Activated B cell treated with CpG ODN at 0.5 μM for 24 hours (primary cell): ENCODE data around the gene SMCO3. TPM values are rescaled to one million over a fixed set of nuclear protein-coding genes. Genes with fewer than 3 reads are reported as not detected.

ENCODE experiments used
- ATAC-seq: fragments of 200-7000 bp; cut with Tn5 transposase; one replicate; pipeline ENCODE4 v1.10.0; 2021; ENCODE audit warnings: low read depth, mild to moderate bottlenecking, moderate library complexity
- CTCF ChIA-PET: fragments of 350-600 bp; sonication (Branson Sonifier 250); formaldehyde crosslinking; loops from one replicate; lab custom pipeline; 2021; ENCODE audit warnings: antibody characterized with exemption; lab: Charles Lee
- POLR2A ChIA-PET: fragments of 350-600 bp; sonication (Branson Sonifier 250); formaldehyde crosslinking; loops from one replicate; lab custom pipeline; 2021; ENCODE audit warnings: antibody characterized with exemption; lab: Charles Lee
- DNase-seq: peaks from one replicate; pipeline ENCODE4 v3.0.0; 2022
- H3K27ac Mint-ChIP-seq: one replicate; pipeline ENCODE4 v1.8.0; 2020; ENCODE audit warnings: mixed read lengths
- H3K27me3 Mint-ChIP-seq: one replicate; pipeline ENCODE4 v1.8.0; 2021; ENCODE audit warnings: mixed read lengths
- H3K36me3 Mint-ChIP-seq: one replicate; pipeline ENCODE4 v1.8.0; 2021; ENCODE audit warnings: low read depth, mixed read lengths
- H3K4me1 Mint-ChIP-seq: one replicate; pipeline ENCODE4 v1.8.0; 2021; ENCODE audit warnings: mixed read lengths
- H3K4me3 Mint-ChIP-seq: one replicate; pipeline ENCODE4 v1.8.0; 2020; ENCODE audit warnings: mild to moderate bottlenecking, mixed read lengths
- H3K9me3 Mint-ChIP-seq: one replicate; pipeline ENCODE4 v1.8.0; 2020; ENCODE audit warnings: mixed read lengths
- CTCF ChIP-seq: fragments of 200-600 bp; IDR thresholded peaks from one replicate; pipeline ENCODE4 v1.8.0; 2022; ENCODE audit warnings: antibody characterized with exemption, mild to moderate bottlenecking
- intact Hi-C: fragments of 100-400 bp; cut with micrococcal nuclease; formaldehyde crosslinking; loops from one replicate; pipeline ENCODE4 v1.15.1; 2024
- total RNA-seq: library from RNA; stranded (reverse); gene quantifications from 2 replicates; pipeline ENCODE4 v1.2.3, GENCODE V29; 2022

Gene SMCO3
- total RNA-seq, 1 donor from 2014 or later = not detected

- intact Hi-C loops = no loop called here
- ChIA-PET POLR2A (no interaction called here), CTCF (no interaction called here)
- Mint-ChIP-seq H3K4me1 (no peaks in the 10 kb centered on the region), H3K27ac (no peak overlapping the region), H3K27me3 (peaks cover 9% of the 10 kb centered on the region), H3K36me3 (no peaks in the 10 kb centered on the region), H3K4me3 (no peak overlapping the region), H3K9me3 (no peaks in the 10 kb centered on the region)
- TF ChIP-seq CTCF = no peak
- no peak for ATAC-seq
- DNase-seq = no peak
Observed at GRCh38 chr12:14833952-14834351, 20.0 kb upstream of the SMCO3 start.

- H3K27me3 Mint-ChIP-seq = peaks cover 9% of the 10 kb centered on the region
- H3K4me3 Mint-ChIP-seq = no peak overlapping the region
- H3K4me1 Mint-ChIP-seq = no peaks in the 10 kb centered on the region
- POLR2A ChIA-PET = no interaction called here
- intact Hi-C loops = no loop called here
- ATAC-seq = no peak
- no peaks in the 10 kb centered on the region for H3K9me3 Mint-ChIP-seq
- no peak for DNase-seq
- no peak overlapping the region for H3K27ac Mint-ChIP-seq
- no peak for TF ChIP-seq CTCF
- CTCF ChIA-PET = no interaction called here
- no peaks in the 10 kb centered on the region for H3K36me3 Mint-ChIP-seq
Observed at GRCh38 chr12:14833336-14833735, 19.4 kb upstream of the SMCO3 start.

- no peak for DNase-seq
- H3K9me3 Mint-ChIP-seq = no peaks in the 10 kb centered on the region
Observed at GRCh38 chr12:14828892-14829291, 14.9 kb upstream of the SMCO3 start.

GRCh38 chr12:14827043-14827442 lies 13.1 kb upstream of the SMCO3 start:
- H3K9me3 Mint-ChIP-seq = no peaks in the 10 kb centered on the region
- CTCF ChIA-PET = no interaction called here
- no peak for TF ChIP-seq CTCF
- no peak for ATAC-seq
- no peak overlapping the region for H3K4me3 Mint-ChIP-seq
- H3K27me3 Mint-ChIP-seq = peaks cover 3% of the 10 kb centered on the region
- H3K27ac Mint-ChIP-seq = no peak overlapping the region
- intact Hi-C loops = no loop called here
- H3K4me1 Mint-ChIP-seq = no peaks in the 10 kb centered on the region
- POLR2A ChIA-PET = no interaction called here
- H3K36me3 Mint-ChIP-seq = no peaks in the 10 kb centered on the region
- no peak for DNase-seq

More at GRCh38 chr12:14828892-14829291, 14.9 kb upstream of the SMCO3 start:
- Mint-ChIP-seq H3K4me3 (no peak overlapping the region), H3K27ac (no peak overlapping the region), H3K36me3 (no peaks in the 10 kb centered on the region), H3K27me3 (peaks cover 5% of the 10 kb centered on the region), H3K4me1 (no peaks in the 10 kb centered on the region)
- intact Hi-C loops = no loop called here
- ATAC-seq = peak; percentile 45
- ChIA-PET POLR2A (interaction anchor here (2.0 kb wide), 1 partner anchor 58 kb away, joined by 4 read pairs; a partner anchor contains a TSS), CTCF (no interaction called here)
- no peak for TF ChIP-seq CTCF

GRCh38 chr12:14826491-14826890 lies 12.5 kb upstream of the SMCO3 start:
- ATAC-seq = no peak
- Mint-ChIP-seq H3K9me3 (no peaks in the 10 kb centered on the region), H3K4me1 (no peaks in the 10 kb centered on the region), H3K27me3 (peaks cover 3% of the 10 kb centered on the region), H3K4me3 (no peak overlapping the region), H3K36me3 (no peaks in the 10 kb centered on the region), H3K27ac (no peak overlapping the region)
- CTCF ChIA-PET = no interaction called here
- no peak for TF ChIP-seq CTCF
- POLR2A ChIA-PET = no interaction called here
- no peak for DNase-seq
- intact Hi-C loops = no loop called here
